SK-N-MC (cell line): Measurements from ENCODE around the gene COL15A1.

ENCODE experiments used
- EZH2 ChIP-seq: fragments of 200-600 bp; sonication (generic); IDR thresholded peaks from one replicate; pipeline ENCODE4 v1.6.1; 2017; ENCODE audit warnings: antibody characterized with exemption
- POLR2AphosphoS5 ChIP-seq: IDR thresholded peaks from 2 replicates; pipeline ENCODE4 v1.6.1; 2012; ENCODE audit warnings: mild to moderate bottlenecking, low read depth, low read length, borderline replicate concordance

GRCh38 chr9:99050292-99050911, 106.7 kb downstream of the COL15A1 start:
- no peak for TF ChIP-seq POLR2AphosphoS5
- TF ChIP-seq EZH2 = no peak
